Measurements from ENCODE around the gene ATP1B3. TPM values are rescaled to one million over a fixed set of nuclear protein-coding genes. Genes with fewer than 3 reads are reported as not detected.
A peak's percentile ranks its signal among the peaks of the same experiment; 100 is the strongest.
"Not testable (repeated sequence)": the region's sequence is repeated elsewhere in the genome, so short reads cannot be mapped to it uniquely, and the experiment has no call there.

Gene ATP1B3
- total RNA-seq: 83.4 and 141 TPM in 2 replicates
- polyA plus RNA-seq (2012): 181 TPM

DNA sequence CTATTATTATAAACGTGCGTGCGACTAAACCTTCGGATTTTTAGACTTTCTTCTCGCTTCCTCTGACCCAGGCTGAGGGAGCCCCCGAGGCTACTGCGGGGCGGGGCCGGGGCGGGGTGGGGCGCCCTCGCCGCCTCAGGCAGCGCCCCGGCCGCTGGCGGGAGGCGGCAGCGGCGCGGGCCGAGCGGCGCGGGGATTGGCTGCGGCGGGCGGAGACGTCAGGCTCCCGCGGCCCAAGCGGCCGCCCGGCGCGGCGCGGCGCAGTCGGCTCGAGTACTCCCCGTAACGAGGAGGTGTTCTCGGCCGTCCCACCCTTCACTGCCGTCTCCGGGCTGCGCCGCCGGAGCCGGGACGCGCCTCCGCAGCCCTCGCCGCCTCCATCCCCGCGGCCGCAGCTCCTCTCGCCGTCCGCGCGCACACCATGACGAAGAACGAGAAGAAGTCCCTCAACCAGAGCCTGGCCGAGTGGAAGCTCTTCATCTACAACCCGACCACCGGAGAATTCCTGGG is at the start of gene ATP1B3:
Gene ATP1B3 (plus strand): TSS at position 263 of the 510 bp plus-strand sequence. CDS start 159 bp downstream, at position 422.
- peak; percentile 85 for DNase-seq (ENCODE audit: low read depth)

DNA sequence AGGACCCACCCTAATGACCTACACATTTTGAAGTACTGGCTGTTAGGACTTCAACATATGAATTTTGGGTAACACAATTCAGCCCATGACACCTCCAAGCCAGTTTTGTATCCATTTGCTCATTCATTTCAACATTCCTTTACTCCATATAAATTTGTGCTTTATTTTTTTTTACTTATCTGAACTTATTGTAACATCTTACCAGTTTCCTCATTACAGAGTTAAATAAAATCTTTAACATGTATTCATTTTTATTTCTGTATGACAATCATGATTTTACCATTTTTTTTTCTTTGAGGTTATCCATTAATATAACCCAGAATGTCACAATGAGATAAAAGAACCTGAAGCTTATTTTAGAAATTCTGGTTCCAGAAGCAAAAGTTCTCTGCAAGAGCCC is 48.0 kb upstream of the ATP1B3 start:
- no peak for DNase-seq (ENCODE audit: low read depth)

DNA sequence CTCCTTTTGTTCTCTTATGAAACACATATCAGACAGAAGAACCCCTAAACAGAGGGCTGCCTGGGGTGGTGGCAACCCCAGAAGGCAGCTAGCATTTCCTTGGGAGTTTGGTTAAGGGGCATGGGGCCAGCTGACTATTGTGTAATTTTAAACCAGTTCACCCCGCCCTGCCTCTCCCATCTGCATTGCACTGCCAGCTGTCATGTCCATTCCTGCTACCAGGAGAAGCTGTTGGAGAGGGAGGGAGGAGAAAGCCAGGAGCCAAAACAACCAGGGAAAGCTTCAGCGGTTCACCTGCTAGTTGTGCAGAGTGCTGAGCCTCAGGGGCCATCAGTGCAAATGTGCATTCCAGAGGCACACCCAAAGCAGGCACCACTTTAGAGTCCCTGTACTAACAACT is 47.6 kb upstream of the ATP1B3 start:
- peak; percentile 96 for DNase-seq (ENCODE audit: low read depth)

DNA sequence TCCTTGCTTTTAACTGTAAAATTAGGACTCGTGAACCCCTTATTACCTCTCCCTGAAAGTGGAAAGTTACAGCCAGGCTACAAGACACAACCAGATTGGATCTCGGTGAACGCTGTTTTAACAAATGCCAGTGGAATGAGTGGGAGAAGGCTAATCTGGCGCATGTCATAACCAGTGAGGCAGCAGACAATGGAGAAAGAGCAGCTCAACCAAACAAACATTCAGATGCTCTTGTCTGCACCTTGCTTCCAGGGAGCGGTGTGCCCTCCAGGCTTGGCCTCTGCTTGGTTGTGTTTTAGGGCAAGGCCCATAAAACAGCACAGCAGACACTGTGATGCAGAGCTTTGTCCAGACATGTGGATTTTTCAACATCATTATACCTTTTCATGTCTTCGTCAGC is 45.9 kb upstream of the ATP1B3 start:
- DNase-seq (ENCODE audit: low read depth): peak; percentile 55

DNA sequence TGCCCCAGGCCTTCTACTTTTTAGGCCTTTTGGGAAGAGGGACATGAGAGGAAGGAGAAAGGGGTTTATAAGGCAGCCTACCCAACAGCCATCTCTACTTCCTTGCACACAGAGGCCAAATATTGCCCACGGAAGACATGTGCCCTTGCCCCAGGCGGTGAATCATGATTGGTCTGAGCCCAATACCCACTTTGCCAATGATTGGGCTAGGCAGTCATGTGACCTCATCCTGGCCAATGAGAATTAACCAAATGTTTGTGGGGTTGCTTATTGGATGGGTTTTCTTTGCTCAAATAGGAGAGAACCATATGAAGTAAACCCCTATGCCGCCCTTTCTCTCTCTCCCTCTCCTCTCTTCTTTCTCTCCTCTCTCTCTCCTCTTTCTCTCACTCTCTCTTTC is 42.2 kb upstream of the ATP1B3 start:
- DNase-seq (ENCODE audit: low read depth): no peak

DNA sequence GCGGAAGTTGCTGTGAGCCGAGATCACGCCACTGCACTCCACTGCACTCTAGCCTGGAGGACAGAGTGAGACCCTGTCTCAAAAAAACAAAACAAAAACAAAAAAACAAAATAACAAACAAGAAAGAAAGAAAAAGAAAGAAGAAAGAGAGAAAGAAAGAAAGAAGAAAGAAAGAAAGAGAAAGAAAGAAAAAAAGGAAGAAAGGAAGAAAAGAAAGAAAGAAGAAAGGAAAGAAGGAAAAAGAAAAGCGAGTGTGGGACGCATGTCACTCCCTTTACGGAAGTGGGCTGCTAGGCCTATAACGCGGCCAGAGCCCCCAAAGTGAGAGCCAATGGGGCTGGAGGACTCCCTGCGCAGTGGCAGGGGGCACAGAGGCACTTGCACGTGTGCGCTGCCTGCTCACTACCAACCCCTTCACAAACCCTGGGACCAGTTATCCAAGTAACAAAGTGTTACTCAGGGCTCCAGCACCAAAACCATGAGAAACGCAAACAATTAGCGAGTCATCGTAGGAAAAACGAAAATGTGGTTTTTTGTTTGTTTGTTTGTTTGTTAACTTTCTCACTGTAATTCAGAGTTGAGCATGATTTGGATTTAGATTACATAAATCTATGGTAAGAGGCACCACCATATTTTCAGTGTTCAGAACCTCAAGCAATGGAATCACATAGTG is 40.8 kb upstream of the ATP1B3 start:
- DNase-seq (ENCODE audit: low read depth): no peak

DNA sequence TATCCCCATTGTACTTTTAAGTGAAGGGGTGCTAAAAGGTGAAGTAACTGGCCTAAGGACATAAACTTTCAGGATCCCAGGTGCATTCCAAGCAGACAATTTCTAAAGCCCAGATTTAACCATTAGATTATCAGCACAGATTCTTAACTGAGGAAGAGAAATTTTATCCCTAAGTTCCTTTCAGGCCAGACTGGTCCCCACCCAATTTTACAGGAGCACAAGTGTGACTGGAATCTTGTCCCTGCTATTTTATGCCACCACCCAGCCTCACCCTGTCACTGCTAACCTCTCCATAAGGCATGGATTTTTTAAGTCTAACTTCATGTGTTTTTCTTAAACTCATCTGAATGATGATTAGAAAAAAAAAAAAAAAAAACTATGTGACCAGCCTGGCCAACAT is 37.1 kb upstream of the ATP1B3 start:
- DNase-seq (ENCODE audit: low read depth): no peak

DNA sequence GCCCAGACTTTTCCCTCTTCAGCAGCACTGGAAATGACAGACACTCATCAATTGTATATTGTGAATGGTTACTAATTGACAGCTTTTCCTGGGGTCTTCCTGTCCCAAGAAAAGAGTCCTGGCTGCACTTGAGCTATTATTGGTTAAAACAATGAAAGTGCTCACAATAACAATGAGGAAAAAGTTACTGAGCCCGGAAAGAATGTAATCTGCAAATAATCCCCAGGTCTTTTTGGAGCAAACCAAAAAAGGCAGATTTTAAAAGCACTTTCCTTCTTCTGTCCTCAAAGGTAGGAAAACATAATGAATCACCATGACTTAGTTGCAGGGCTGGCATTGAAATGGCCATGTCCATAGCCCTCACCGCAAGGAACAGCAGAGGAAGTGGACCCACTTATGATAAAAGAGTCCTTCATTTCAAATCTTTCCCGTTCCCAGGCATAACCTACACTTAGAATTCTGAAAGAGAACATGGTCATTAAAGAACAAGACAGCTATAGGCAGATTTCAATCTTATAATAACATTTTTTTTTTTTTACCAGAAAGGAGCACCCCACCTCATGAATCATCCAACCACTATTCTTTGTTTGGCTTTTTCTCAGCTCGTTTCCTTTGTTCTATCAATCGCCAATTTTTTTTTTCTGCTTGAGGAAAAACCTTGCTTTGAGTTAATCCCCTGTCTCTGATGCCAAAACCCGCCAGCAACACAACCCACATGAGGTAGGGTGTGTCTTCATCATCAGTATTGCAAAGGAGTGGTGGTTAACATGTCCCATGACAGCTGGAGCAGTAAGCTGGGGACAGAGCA is 35.5 kb upstream of the ATP1B3 start:
- no peak for DNase-seq (ENCODE audit: low read depth)

DNA sequence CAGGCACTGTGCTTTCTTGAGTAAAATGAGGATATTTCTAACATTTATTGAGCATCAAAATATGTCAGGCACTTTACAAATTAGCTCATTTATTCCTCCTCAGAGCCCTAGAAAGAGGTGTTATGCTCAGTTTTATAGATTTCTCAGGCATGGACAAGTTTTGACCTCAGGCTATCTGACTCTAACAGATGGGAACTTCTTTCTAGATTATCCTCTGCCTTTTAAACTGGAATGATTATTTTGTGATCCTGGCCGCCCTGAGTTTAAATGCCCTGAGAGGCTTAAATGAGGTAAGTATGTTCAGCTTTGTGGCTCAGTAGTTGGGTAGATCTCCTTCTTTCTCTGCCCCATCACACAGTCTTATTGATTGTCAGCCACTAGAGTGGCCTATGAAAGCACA is 32.3 kb upstream of the ATP1B3 start:
- DNase-seq (ENCODE audit: low read depth): no peak

DNA sequence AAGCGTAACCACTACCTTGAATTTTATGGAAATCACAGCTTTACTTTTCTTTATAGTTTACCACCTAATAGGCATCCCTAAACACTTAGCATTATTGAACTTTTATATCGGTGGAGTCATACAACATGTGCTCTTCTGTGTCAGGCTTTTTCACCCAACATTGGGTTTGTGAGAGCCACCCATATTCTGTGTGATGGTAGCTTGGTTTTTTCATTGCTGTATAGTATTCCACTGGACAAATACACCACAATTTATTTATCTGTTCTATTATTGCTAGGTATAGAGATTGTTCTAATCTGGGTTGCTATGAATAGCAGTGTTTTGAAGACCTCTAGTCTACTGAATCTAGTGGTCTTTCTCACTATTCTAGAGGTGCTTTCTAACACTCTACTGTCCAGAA is 31.6 kb upstream of the ATP1B3 start:
- no peak for DNase-seq (ENCODE audit: low read depth)

DNA sequence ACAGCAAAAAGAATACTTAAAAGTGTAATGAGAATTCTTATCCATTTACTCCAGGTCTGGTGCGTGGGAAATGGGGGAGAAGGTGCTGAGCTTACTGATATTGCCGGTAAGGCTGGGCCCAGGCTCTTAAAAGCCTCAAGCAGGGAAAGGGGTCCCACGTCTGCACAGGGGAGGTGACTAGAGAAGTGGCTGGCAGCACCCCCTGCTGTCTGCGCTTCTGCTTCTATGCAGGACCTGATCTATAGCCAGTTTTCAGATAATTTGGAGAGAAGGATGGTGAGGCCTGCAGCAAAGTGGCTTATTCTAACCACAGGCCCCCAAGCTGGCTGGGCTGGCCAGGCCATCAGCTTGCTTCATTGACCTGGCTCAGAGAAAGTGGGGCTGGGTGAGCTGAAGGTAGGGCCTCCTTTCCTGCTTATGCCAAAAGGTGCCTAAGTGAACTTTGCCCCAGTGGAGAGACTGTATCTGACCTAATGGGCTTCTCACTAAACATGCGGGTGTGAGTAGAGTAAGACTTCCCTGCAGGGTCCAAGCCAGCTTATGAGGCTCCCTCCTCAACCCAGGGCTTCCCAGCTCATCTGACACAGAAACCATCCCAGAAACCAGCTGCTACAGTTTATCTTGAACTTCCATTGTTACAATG is 30.9 kb upstream of the ATP1B3 start:
- DNase-seq (ENCODE audit: low read depth): no peak

DNA sequence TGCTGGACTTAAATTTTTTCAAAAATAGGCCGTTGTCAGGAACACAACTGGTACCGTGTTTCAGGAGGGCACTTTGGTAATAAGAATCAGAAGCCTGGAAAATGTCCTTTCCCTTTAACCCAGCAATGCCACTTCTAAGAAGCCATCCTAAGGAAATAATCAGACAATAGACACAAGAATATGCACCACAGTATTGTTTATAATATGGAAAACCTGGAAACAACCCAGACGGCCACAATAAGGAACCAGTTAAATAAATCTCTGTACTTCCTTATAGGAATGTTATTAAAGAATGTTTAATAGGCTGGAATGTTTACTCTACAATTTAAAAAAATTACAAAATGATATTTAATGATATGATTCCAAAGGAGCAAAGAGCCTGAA is 30.4 kb upstream of the ATP1B3 start:
- DNase-seq (ENCODE audit: low read depth): no peak

DNA sequence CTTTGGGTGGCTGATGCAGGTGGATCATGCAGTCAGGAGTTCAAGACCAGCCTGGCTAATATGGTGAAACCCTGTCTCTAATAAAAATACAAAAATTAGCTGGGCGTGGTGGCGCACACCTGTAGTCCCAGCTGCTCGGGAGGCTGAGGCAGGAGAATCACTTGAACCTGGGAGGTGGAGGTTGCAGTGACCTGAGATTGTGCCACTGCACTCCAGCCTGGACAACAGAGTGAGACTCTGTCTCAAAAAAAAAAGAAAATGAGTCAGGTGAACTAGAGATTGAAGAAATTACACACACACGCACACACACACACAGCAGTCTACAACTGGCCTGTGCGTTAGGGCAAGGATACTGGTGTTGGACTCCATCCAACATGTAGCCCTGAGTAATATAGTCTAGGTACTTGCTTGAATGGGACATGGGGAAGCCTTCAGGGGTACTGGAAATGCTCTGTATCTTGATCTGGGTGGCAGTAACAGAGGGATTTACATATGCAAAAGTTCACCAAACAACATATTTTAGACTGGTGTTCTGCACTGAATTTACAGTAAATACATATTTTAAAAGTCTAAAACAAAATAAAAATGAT is 28.2 kb upstream of the ATP1B3 start:
- not testable (repeated sequence) for DNase-seq (ENCODE audit: low read depth)

DNA sequence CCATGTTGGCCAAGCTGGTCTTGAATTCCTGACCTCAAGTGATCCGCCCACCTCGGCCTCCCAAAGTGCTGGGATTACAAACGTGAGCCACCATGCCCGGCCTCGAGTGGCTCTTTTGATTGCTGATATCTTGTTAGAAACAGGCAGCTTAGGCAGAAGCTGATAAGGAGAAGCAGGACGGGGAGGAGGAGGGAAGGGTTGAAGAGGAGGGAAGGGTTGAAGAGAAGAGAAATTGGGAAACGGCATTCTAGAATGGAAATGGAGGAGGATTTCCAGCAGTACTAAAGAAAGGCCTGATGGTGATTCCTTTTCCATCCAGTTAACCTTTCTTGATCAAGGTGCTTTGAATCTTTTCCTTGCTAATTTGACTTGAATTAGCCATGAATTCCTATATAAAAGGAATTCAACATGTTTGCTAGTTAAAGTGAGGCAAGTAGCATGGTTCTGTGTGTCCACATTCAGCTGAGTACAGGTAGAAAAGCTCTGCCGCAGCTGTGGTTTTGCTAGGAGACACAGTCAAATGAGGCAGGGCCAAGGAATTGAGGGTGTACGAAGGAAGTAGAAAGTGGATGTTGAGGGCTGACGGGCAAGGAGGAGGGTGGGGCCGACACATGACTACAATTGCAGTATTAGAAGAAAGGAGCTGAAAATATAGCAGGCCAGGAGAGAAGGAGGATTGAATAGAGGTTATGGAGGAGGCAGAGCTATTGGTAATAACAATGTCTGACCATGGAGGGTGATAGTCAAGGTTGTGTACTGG is 27.2 kb upstream of the ATP1B3 start:
- no peak for DNase-seq (ENCODE audit: low read depth)

DNA sequence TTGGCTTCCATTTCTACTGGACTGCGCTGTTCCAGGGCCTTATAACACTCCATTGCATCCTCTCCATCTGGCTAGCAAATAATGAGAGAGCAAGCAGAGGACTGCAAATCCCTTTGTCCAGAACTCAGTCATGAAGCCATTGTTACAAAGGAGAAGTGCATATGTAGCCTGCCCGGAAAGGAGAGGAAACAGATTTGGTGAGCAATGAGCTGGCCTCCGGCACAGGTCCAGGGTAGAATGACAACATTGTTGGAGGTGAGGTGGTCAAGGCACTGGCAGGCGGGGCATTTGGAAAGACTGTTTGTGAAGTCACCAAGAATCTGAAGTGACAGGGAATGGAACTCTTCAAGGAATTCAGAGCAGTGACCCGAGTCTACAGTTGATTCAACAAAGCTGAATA is 25.0 kb upstream of the ATP1B3 start:
- DNase-seq (ENCODE audit: low read depth): no peak

DNA sequence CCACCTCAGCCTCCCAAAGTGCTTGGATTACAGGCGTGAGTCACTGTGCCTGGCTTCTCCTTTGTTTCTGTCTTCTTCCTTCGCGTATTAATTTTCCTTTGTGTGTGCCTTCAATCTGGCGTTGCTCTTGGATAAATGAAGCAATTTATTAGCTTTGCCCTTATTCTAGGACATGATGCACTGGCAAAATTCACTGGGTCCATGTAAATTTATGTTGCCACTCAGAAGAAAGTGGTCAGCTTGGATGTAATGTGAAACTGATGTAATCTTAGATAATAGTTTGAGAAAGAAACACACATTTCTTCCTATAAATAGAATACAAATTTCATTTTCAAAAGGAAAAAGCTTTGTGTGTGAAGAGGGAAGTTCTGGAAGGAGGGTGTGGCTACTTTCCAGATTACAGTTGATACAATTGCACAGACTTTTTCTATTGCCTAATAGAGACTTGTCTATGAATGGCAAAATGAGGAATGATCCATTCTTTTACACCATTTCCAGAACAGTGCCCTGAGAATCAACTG is 23.3 kb upstream of the ATP1B3 start:
- DNase-seq (ENCODE audit: low read depth): no peak

DNA sequence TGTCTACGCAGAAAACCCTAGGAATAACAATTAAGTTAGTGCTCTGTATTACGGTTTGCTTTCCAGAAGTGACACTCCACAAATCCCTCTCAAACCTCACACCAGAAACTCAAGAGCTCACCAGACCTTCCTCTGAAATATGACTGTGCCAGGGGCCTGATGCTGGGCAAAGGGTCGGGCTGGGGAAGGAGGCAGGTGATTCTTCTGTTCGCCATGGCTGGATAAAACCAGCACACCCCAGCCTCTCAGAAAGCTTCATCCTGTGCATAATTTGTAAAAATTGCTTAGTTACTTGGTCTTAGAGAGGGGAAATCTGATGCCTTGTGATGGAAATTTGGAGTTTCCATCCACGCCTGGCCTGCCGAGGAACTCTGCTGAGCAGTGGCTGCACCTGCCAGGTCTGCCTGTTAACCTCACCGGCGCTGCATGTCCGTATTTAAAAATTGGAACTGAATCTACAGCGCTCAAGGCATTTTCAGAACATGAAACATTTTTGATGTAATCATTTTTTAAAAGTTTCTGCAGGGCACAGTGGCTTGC is 22.7 kb upstream of the ATP1B3 start:
- no peak for DNase-seq (ENCODE audit: low read depth)

DNA sequence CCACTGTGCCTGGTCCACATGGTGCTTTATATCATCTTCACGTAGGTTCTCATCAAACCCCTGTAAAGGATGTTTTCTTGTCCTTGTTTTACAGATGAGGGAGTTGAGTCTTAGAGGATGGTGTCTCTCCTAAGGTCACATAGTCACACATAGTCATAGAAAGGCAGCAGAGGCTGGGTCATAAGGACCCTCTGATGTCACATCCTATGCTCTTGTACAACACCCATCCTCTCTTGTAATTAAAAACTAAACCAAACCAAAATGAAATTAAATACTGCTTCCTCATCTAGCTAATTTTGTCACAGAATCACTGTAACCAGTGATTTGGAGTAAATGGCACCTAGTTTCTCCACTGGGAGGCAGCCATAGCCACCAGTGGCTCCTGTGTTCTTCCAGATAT is 21.8 kb upstream of the ATP1B3 start:
- DNase-seq (ENCODE audit: low read depth): no peak

DNA sequence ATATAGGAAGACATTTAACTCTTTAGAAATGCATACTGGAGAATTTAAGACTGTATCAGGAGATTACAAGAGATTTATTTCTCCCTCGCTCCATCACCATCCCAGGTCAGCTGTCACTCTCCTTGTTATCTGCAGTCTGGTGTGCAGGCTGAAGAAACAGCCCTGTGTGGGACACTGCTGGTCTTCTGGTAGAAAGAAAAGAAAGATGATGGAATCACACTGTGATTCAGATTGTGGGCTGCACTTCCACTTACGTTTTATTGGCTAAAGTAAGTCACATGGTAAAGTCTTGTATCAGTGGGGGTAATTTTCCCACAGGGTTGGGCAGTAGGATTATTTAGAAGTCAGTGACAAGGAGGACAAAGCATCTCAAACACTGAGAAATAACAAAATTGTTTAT is 18.1 kb upstream of the ATP1B3 start:
- peak; percentile 47 for DNase-seq (ENCODE audit: low read depth)

DNA sequence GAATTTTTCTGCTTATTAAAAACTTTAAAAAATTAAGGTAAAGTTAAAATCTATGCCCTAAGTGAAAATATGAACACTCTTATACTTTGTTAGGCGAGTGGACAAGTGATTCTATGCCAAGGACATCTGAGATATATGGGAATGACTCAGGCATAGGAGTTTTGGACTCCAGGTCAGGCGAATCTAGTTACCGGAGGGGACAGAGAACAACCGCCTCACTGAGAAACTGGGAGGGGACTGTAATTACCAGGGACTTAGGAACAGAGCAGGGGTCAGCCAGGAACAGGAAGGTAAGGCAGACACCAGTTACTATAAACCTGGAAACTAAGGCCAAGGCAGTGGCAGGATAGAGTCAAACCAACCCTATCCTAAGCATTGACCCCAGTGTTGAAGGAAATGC is 16.8 kb upstream of the ATP1B3 start:
- no peak for DNase-seq (ENCODE audit: low read depth)
